ENCODE results near the gene PDE6G.

PDE6G gene

Small RNAs within 50 kb of the gene (small RNA-seq; reads per million reads assigned to genes)
- 1.2 reads per million for gene MIR6786 (ENCODE audit: low read depth)
